HepG2 (cell line): Measurements from ENCODE around the gene DLL3. TPM values are rescaled to one million over a fixed set of nuclear protein-coding genes. Genes with fewer than 3 reads are reported as not detected.

Experiments used
- ELF4 ChIP-seq: sonication (generic); formaldehyde crosslinking; IDR thresholded peaks from 2 replicates; pipeline ENCODE4 v1.5.0; 2020; ENCODE audit warnings: missing genetic modification reagents, mild to moderate bottlenecking, moderate library complexity, borderline replicate concordance
- ETV5 ChIP-seq: IDR thresholded peaks from 2 replicates; pipeline ENCODE4 v1.6.1; 2018; ENCODE audit warnings: missing biosample characterization, missing genetic modification reagents, inconsistent platforms, borderline replicate concordance
- FOXK2 ChIP-seq: fragments of 450-650 bp; IDR thresholded peaks from 2 replicates; pipeline ENCODE4 v1.6.1; 2016
- HNRNPK ChIP-seq: fragments of 200-400 bp; formaldehyde crosslinking; IDR thresholded peaks from 2 replicates; pipeline ENCODE4 v1.6.1; 2018; ENCODE audit warnings: low read length, low read depth, moderate library complexity, mild to moderate bottlenecking; ENCODE audit not compliant: poor library complexity, severe bottlenecking
- HOMEZ ChIP-seq: IDR thresholded peaks from 2 replicates; pipeline ENCODE4 v1.6.1; 2016; ENCODE audit warnings: low read depth
- HOXA5 ChIP-seq: sonication (generic); formaldehyde crosslinking; IDR thresholded peaks from 2 replicates; pipeline ENCODE4 v1.4.0; 2020; ENCODE audit warnings: missing genetic modification reagents
- ISX ChIP-seq: sonication (generic); formaldehyde crosslinking; conservative IDR thresholded peaks from 2 replicates; pipeline ENCODE4 v1.5.0; 2020; ENCODE audit warnings: missing genetic modification reagents
- KLF13 ChIP-seq: sonication (generic); formaldehyde crosslinking; IDR thresholded peaks from 2 replicates; pipeline ENCODE4 v1.4.0; 2020; ENCODE audit warnings: mild to moderate bottlenecking, missing genetic modification reagents
- MAX ChIP-seq: IDR thresholded peaks from 2 replicates; pipeline ENCODE4 v1.6.1; 2012; ENCODE audit warnings: inconsistent platforms
- MEIS1 ChIP-seq: sonication (generic); formaldehyde crosslinking; IDR thresholded peaks from 2 replicates; pipeline ENCODE4 v1.9.0; 2021; ENCODE audit warnings: mild to moderate bottlenecking, missing genetic modification reagents, moderate library complexity, borderline replicate concordance
- NFYC ChIP-seq: IDR thresholded peaks from 2 replicates; pipeline ENCODE4 v1.6.1; 2016; ENCODE audit warnings: missing genetic modification reagents, missing compliant biosample characterization
- PTBP1 ChIP-seq: fragments of 200-400 bp; formaldehyde crosslinking; IDR thresholded peaks from 2 replicates; pipeline ENCODE4 v1.6.1; 2018; ENCODE audit warnings: low read length, low read depth; ENCODE audit not compliant: poor library complexity, severe bottlenecking
- RFXAP ChIP-seq: sonication (generic); formaldehyde crosslinking; IDR thresholded peaks from 2 replicates; pipeline ENCODE4 v1.4.0; 2020; ENCODE audit warnings: missing genetic modification reagents, borderline replicate concordance
- SMC3 ChIP-seq: IDR thresholded peaks from 2 replicates; pipeline ENCODE4 v1.6.1; 2011; ENCODE audit warnings: low read length, improper control_type of control experiment
- SOX13 ChIP-seq, 3 experiments: fragments of 450-650 bp in 1 of 3; sonication (generic) in 1 of 3; formaldehyde crosslinking in 1 of 3; IDR thresholded peaks in 2 of 3; conservative IDR thresholded peaks in 1 of 3; 2 replicates each; pipeline versions ENCODE4 v1.5.0 to v1.6.1; 2016 to 2020; ENCODE audit warnings: antibody characterized with exemption in 1 of 3, mild to moderate bottlenecking in 1 of 3, missing compliant biosample characterization in 1 of 3, missing genetic modification reagents in 1 of 3, moderate library complexity in 1 of 3
- TGIF2 ChIP-seq: IDR thresholded peaks from 2 replicates; pipeline ENCODE4 v1.6.1; 2016; ENCODE audit warnings: control low read depth, missing compliant biosample characterization
- ZFP62 ChIP-seq: sonication (generic); formaldehyde crosslinking; IDR thresholded peaks from 2 replicates; pipeline ENCODE4 v1.4.0; 2020; ENCODE audit warnings: missing genetic modification reagents
- ZNF343 ChIP-seq: sonication (generic); formaldehyde crosslinking; IDR thresholded peaks from 2 replicates; pipeline ENCODE4 v1.4.0; 2020; ENCODE audit warnings: mild to moderate bottlenecking, missing genetic modification reagents
- ZNF567 ChIP-seq: sonication (generic); formaldehyde crosslinking; IDR thresholded peaks from 2 replicates; pipeline ENCODE4 v1.8.1; 2023; ENCODE audit warnings: mild to moderate bottlenecking, missing genetic modification reagents, borderline replicate concordance
- ZNF580 ChIP-seq: IDR thresholded peaks from 2 replicates; pipeline ENCODE4 v1.6.1; 2016; ENCODE audit warnings: low read depth, borderline replicate concordance
- ZNF687 ChIP-seq: sonication (generic); formaldehyde crosslinking; IDR thresholded peaks from 2 replicates; pipeline ENCODE4 v1.5.1; 2020; ENCODE audit warnings: mild to moderate bottlenecking, missing genetic modification reagents, moderate library complexity
- ZNF749 ChIP-seq: sonication (generic); formaldehyde crosslinking; IDR thresholded peaks from 2 replicates; pipeline ENCODE4 v1.8.0; 2022; ENCODE audit warnings: mild to moderate bottlenecking, missing genetic modification reagents, moderate library complexity, borderline replicate concordance
- ZNF766 ChIP-seq: sonication (generic); formaldehyde crosslinking; IDR thresholded peaks from 2 replicates; pipeline ENCODE4 v1.5.0; 2020; ENCODE audit warnings: missing genetic modification reagents, borderline replicate concordance
- ZNF768 ChIP-seq: sonication (generic); formaldehyde crosslinking; IDR thresholded peaks from 2 replicates; pipeline ENCODE4 v1.4.0; 2020; ENCODE audit warnings: missing genetic modification reagents
- polyA plus RNA-seq, 8 experiments: library from polyadenylated mRNA; depleted of rRNA in 3 of 8; stranded (reverse) in 7 of 8; unstranded in 1 of 8; fragments of >200 nt; fragmentation: Illumina TruSeq in 4 of 8; extraction: Trizol in 4 of 8; gene quantifications; 2 replicates each; pipeline versions ENCODE4 v1.2.1 to v1.2.3, GENCODE V29; 2011 to 2016; ENCODE audit warnings: low read depth in 4 of 8, missing spikeins in 1 of 8, mixed read lengths in 1 of 8; ENCODE audit not compliant: insufficient read depth in 1 of 8
- total RNA-seq, 5 experiments: library from RNA; depleted of rRNA; stranded (reverse); fragments of >200 nt; fragmentation: Illumina TruSeq; extraction: Trizol; gene quantifications; 2 replicates each; pipeline ENCODE4 v1.2.3, GENCODE V29; 2016; ENCODE audit warnings: low read depth in 1 of 5

The DLL3 gene
- total and polyA plus RNA-seq, 2 of the 13 experiments (the other 11 are each of a cell fraction or from before 2014, with no cell fraction given): 0.35 to 0.55 TPM

GRCh38 chr19:39539518-39540332 is 41.0 kb downstream of the DLL3 start, which contains the start of gene EID2 (continued):
- 0 out of 2 replicates have a peak, but pooled peaks have one; percentile 15 for TF ChIP-seq SMC3
- no peak for TF ChIP-seq PTBP1
- TF ChIP-seq NFYC: no peak
- peak; percentile 65; the same call in 1 of the 2 replicates for TF ChIP-seq ZNF768
- no peak for TF ChIP-seq FOXK2
- TF ChIP-seq HOXA5 (CRISPR knock-in tag): peak; percentile 74
- no peak for TF ChIP-seq MEIS1 (CRISPR knock-in tag)
- 0 out of 2 replicates have a peak, but pooled peaks have one; percentile 36 for TF ChIP-seq HOMEZ
- no peak for TF ChIP-seq ZFP62 (CRISPR knock-in tag)
- TF ChIP-seq ZNF766: peak; percentile 75; the same call in 1 of the 2 replicates
- peak; percentile 90 for TF ChIP-seq RFXAP
- TF ChIP-seq ZNF687 (CRISPR knock-in tag): peak; percentile 86
- no peak for TF ChIP-seq ZNF343
- TF ChIP-seq ISX (CRISPR knock-in tag): peak; percentile 89; the same call in 1 of the 2 replicates
- TF ChIP-seq TGIF2 (CRISPR knock-in tag): peak; percentile 48; the same call in 1 of the 2 replicates
- 0 out of 2 replicates have a peak, but pooled peaks have one; percentile 14 for TF ChIP-seq ETV5
- no peak for TF ChIP-seq ELF4
- TF ChIP-seq MAX: peak; percentile 67; the same call in 1 of the 2 replicates
- TF ChIP-seq HNRNPK: no peak
- no peak for TF ChIP-seq SOX13 (IDR thresholded peaks at IDR 0.05)
- TF ChIP-seq SOX13 (CRISPR knock-in tag; conservative IDR thresholded peaks at IDR 0.05 in 1 of 2, IDR thresholded peaks at IDR 0.05 in 1 of 2): no peak
- no peak for TF ChIP-seq ZNF567 (CRISPR knock-in tag)
- TF ChIP-seq ZNF580 (CRISPR knock-in tag): peak; percentile 5; the same call in 1 of the 2 replicates
- no peak for TF ChIP-seq KLF13
- TF ChIP-seq ZNF749 (CRISPR knock-in tag): peak; percentile 31; the same call in 1 of the 2 replicates
